Natural killer cell (primary cell): Measurements from ENCODE around the gene SUSD1. TPM values are rescaled to one million over a fixed set of nuclear protein-coding genes. Genes with fewer than 3 reads are reported as not detected.

Experiments
- ATAC-seq, 3 donors: fragments of 150-1000 bp in 2 of 3; fragments of 200-7000 bp in 1 of 3; cut with Tn5 transposase; 1 replicate in 1 of 3; 2 replicates in 2 of 3; pipeline ENCODE4 v1.10.0; 2021; ENCODE audit warnings: mild to moderate bottlenecking in 2 of 3, moderate library complexity in 2 of 3
- DNase-seq, 2 donors: peaks; one replicate each; pipeline versions ENCODE4 v3.0.0 to v3.0.0-alpha.2; 2013 to 2021; ENCODE audit warnings: mixed read lengths in 1 of 2
- H3K27ac ChIP-seq: one replicate; pipeline ENCODE4 v1.5.1; 2013; ENCODE audit warnings: mild to moderate bottlenecking, low read length
- H3K27me3 ChIP-seq: one replicate; pipeline ENCODE4 v1.6.1; 2013; ENCODE audit warnings: low read length; ENCODE audit not compliant: control insufficient read depth, insufficient read depth
- H3K36me3 ChIP-seq: one replicate; pipeline ENCODE4 v1.6.1; 2013; ENCODE audit warnings: low read length; ENCODE audit not compliant: control insufficient read depth, insufficient read depth
- H3K4me1 ChIP-seq: one replicate; pipeline ENCODE4 v1.6.1; 2013; ENCODE audit warnings: low read length; ENCODE audit not compliant: control insufficient read depth, insufficient read depth
- H3K4me3 ChIP-seq: one replicate; pipeline ENCODE4 v1.5.1; 2013; ENCODE audit warnings: low read length
- H3K9me3 ChIP-seq: one replicate; pipeline ENCODE4 v1.6.1; 2013; ENCODE audit warnings: low read length; ENCODE audit not compliant: control insufficient read depth, insufficient read depth
- H3K27ac Mint-ChIP-seq, 2 donors: one replicate each; pipeline ENCODE4 v1.8.0; 2022; ENCODE audit warnings: mild to moderate bottlenecking in 2 of 2, mixed read lengths in 2 of 2, moderate library complexity in 1 of 2
- H3K27me3 Mint-ChIP-seq, 2 donors: one replicate each; pipeline ENCODE4 v1.8.0; 2022; ENCODE audit warnings: low read depth in 2 of 2, mixed read lengths in 2 of 2
- H3K36me3 Mint-ChIP-seq: one replicate; pipeline ENCODE4 v1.8.0; 2022; ENCODE audit warnings: mixed read lengths
- H3K4me1 Mint-ChIP-seq, 2 donors: one replicate each; pipeline ENCODE4 v1.8.0; 2022; ENCODE audit warnings: mixed read lengths in 2 of 2
- H3K4me3 Mint-ChIP-seq: one replicate; pipeline ENCODE4 v1.8.0; 2022; ENCODE audit warnings: mild to moderate bottlenecking, moderate library complexity, mixed read lengths
- H3K9me3 Mint-ChIP-seq, 2 donors: one replicate each; pipeline ENCODE4 v1.8.0; 2022; ENCODE audit warnings: mixed read lengths in 2 of 2
- CTCF ChIP-seq: fragments of 200-600 bp; IDR thresholded peaks from one replicate; pipeline ENCODE4 v1.8.0; 2022; ENCODE audit warnings: antibody characterized with exemption
- WGBS: methylation state at CpG from one replicate; pipeline ENCODE4 v1.1.7; 2013; ENCODE audit warnings: missing lambda C conversion rate; ENCODE audit not compliant: insufficient coverage; 5-methylcytosine and 5-hydroxymethylcytosine counted together
- intact Hi-C: fragments of 100-400 bp; cut with micrococcal nuclease; formaldehyde crosslinking; loops from one replicate; pipeline ENCODE4 v1.14.2; 2022
- total RNA-seq, 4 donors: library from RNA; stranded (reverse); fragments of 120-200 nt in 1 of 4; gene quantifications; one replicate each; pipeline versions ENCODE4 v1.2.3 to v1.2.4, GENCODE V29; 2013 to 2022

The SUSD1 gene
- total RNA-seq, 3 donors from 2014 or later (not counting 1 experiment from before 2014, with no cell fraction given), result 74.1 to 97.4 (median 86.9) TPM

- Histone ChIP-seq H3K4me1 (peaks cover 4% of the 10 kb centered on the region), H3K36me3 (no peaks in the 10 kb centered on the region), H3K9me3 (no peaks in the 10 kb centered on the region), H3K4me3 (no peak overlapping the region), H3K27me3 (no peaks in the 10 kb centered on the region), H3K27ac (no peak overlapping the region)
- Mint-ChIP-seq H3K27me3 (peaks cover 3 to 8% of the 10 kb centered on the region in 2 donors), H3K4me1 (peaks cover 8 to 13% of the 10 kb centered on the region in 2 donors), H3K9me3 (peaks cover 0 to 3% of the 10 kb centered on the region in 2 donors), H3K4me3 (no peak overlapping the region), H3K36me3 (peaks cover 8% of the 10 kb centered on the region), H3K27ac (no peak overlapping the region)
- no peak for TF ChIP-seq CTCF
- DNase-seq, result no peak
- intact Hi-C loops, result no loop called here
- no peak for ATAC-seq
- WGBS, result 100% methylated on average over 2 of the region's 3 CpGs
Measured at GRCh38 chr9:112025850-112026249, 149.2 kb downstream of the SUSD1 start.

GRCh38 chr9:112021742-112022141 is 153.4 kb downstream of the SUSD1 start:
- Histone ChIP-seq H3K9me3 (no peaks in the 10 kb centered on the region), H3K36me3 (no peaks in the 10 kb centered on the region), H3K4me1 (no peaks in the 10 kb centered on the region), H3K4me3 (no peak overlapping the region), H3K27ac (no peak overlapping the region), H3K27me3 (no peaks in the 10 kb centered on the region)
- Mint-ChIP-seq H3K4me1 (no peaks in the 10 kb centered on the region), H3K27me3 (peaks cover 8 to 13% of the 10 kb centered on the region in 2 donors), H3K4me3 (no peak overlapping the region), H3K9me3 (peaks cover 0 to 3% of the 10 kb centered on the region in 2 donors), H3K36me3 (no peaks in the 10 kb centered on the region), H3K27ac (no peak overlapping the region)
- WGBS, result 94% methylated on average over 1 of the region's 2 CpGs
- no peak for ATAC-seq
- intact Hi-C loops, result no loop called here
- TF ChIP-seq CTCF, result no peak
- no peak for DNase-seq

GRCh38 chr9:112020680-112021596 is 154.2 kb downstream of the SUSD1 start:
- intact Hi-C loops, result no loop called here
- 73% methylated on average over 10 of the region's 12 CpGs for WGBS
- H3K4me3 Mint-ChIP-seq, result no peak overlapping the region

More at GRCh38 chr9:112020680-112021596, 154.2 kb downstream of the SUSD1 start:
- H3K4me3 ChIP-seq, result no peak overlapping the region
- no peak for TF ChIP-seq CTCF
- no peak for DNase-seq
- no peaks in the 10 kb centered on the region for H3K4me1 Mint-ChIP-seq
- no peaks in the 10 kb centered on the region for H3K4me1 ChIP-seq
- peaks cover 0 to 3% of the 10 kb centered on the region in 2 donors for H3K9me3 Mint-ChIP-seq
- H3K27me3 ChIP-seq, result no peaks in the 10 kb centered on the region
- H3K9me3 ChIP-seq, result no peaks in the 10 kb centered on the region
- no peak overlapping the region for H3K27ac ChIP-seq
- no peak overlapping the region for H3K27ac Mint-ChIP-seq
- no peaks in the 10 kb centered on the region for H3K36me3 ChIP-seq
- no peak for ATAC-seq
- H3K36me3 Mint-ChIP-seq, result no peaks in the 10 kb centered on the region
- H3K27me3 Mint-ChIP-seq, result peaks cover 8 to 13% of the 10 kb centered on the region in 2 donors
